ENCODE measurements around the gene SPATA46. TPM values are rescaled to one million over a fixed set of nuclear protein-coding genes. Genes with fewer than 3 reads are reported as not detected.
A peak's percentile ranks its signal among the peaks of the same experiment; 100 is the strongest.

Gene SPATA46
- total and polyA plus RNA-seq, 9 donors = not detected

DNA sequence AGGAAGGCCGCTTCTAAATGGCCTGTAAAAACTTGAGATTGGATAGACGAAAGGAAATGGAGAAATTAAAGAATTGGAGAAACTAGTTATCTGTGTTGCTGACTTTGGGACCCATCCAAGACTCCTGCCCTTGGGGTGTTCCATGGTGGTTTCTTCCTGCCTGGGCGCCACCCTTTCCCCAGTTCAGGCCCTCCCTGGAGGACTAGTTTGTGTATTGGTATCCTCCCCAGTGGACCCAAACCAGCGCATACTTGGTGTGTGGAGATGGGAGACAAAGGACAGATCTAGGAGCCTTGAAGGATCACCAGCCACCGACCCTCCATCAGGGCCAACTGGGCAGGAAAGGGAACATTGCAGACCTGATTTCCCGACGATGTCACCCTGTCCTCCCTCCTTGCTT lies 7.1 kb downstream of the SPATA46 start:
- no peak for DNase-seq
- Histone ChIP-seq H3K27me3 (no peaks in the 10 kb centered on the region), H3K9me3 (no peaks in the 10 kb centered on the region), H3K4me3 (no peak overlapping the region), H3K36me3 (no peaks in the 10 kb centered on the region), H3K27ac (no peak overlapping the region), H3K4me1 (ENCODE audit: insufficient read depth) (no peaks in the 10 kb centered on the region)
- intact Hi-C loops (cut with DNase I) = no loop called here
- no peak for TF ChIP-seq EP300 (IDR thresholded peaks at IDR 0.05)
- TF ChIP-seq POLR2A (IDR thresholded peaks at IDR 0.05) = no peak
- TF ChIP-seq, protein P1, sequence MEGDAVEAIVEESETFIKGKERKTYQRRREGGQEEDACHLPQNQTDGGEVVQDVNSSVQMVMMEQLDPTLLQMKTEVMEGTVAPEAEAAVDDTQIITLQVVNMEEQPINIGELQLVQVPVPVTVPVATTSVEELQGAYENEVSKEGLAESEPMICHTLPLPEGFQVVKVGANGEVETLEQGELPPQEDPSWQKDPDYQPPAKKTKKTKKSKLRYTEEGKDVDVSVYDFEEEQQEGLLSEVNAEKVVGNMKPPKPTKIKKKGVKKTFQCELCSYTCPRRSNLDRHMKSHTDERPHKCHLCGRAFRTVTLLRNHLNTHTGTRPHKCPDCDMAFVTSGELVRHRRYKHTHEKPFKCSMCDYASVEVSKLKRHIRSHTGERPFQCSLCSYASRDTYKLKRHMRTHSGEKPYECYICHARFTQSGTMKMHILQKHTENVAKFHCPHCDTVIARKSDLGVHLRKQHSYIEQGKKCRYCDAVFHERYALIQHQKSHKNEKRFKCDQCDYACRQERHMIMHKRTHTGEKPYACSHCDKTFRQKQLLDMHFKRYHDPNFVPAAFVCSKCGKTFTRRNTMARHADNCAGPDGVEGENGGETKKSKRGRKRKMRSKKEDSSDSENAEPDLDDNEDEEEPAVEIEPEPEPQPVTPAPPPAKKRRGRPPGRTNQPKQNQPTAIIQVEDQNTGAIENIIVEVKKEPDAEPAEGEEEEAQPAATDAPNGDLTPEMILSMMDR (IDR thresholded peaks at IDR 0.05) = no peak
- 86 to 87% (median 86%) methylated on average over 7 of the region's 7 CpGs for WGBS, 3 donors

DNA sequence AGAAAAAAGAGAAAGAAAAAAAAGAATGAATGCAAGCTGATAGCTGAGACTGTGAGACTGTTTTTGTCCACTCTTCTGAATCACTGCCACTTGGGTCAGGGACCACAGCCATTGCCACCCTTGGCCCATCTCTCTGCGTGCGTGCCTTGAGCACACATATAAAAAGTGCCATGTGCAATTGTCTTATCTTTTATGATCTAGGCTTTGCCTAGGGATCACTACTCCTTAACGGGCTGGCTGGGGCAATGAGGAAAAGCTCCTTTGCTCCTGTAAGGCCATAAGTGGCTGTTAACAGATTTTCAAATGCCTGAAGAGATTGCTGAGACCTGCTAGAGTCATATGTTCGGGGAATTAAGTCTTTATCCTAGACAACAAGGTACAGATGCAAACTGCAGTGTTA lies 8.2 kb downstream of the SPATA46 start:
- Histone ChIP-seq H3K4me3 (no peak overlapping the region), H3K4me1 (ENCODE audit: insufficient read depth) (no peaks in the 10 kb centered on the region), H3K9me3 (no peaks in the 10 kb centered on the region), H3K27ac (no peak overlapping the region), H3K36me3 (no peaks in the 10 kb centered on the region), H3K27me3 (no peaks in the 10 kb centered on the region)
- 61 to 64% (median 63%) methylated on average over 4 of the region's 4 CpGs for WGBS, 3 donors
- TF ChIP-seq, protein P1 (IDR thresholded peaks at IDR 0.05) = no peak
- no peak for TF ChIP-seq POLR2A (IDR thresholded peaks at IDR 0.05)
- no peak for TF ChIP-seq EP300 (IDR thresholded peaks at IDR 0.05)
- DNase-seq = no peak
- intact Hi-C loops (cut with DNase I) = no loop called here

DNA sequence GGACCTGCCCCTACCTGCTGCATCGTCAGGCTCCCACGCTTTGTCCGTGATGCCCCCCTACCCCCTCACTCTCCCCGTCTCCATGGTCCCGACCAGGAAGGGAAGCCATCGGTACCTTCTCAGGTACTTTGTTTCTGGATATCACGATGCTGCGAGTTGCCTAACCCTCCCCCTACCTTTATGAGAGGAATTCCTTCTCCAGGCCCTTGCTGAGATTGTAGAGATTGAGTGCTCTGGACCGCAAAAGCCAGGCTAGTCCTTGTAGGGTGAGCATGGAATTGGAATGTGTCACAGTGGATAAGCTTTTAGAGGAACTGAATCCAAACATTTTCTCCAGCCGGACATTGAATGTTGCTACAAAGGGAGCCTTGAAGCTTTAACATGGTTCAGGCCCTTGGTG lies 8.9 kb downstream of the SPATA46 start:
- no peak for DNase-seq
- intact Hi-C loops (cut with DNase I) = no loop called here
- no peak overlapping the region for H3K4me3 ChIP-seq
- H3K9me3 ChIP-seq = no peaks in the 10 kb centered on the region
- no peak overlapping the region for H3K27ac ChIP-seq
- no peaks in the 10 kb centered on the region for H3K27me3 ChIP-seq
- H3K4me1 ChIP-seq (ENCODE audit: insufficient read depth) = no peaks in the 10 kb centered on the region
- 90% methylated on average over 10 of the region's 10 CpGs for WGBS, 3 donors
- no peaks in the 10 kb centered on the region for H3K36me3 ChIP-seq
- TF ChIP-seq POLR2A (IDR thresholded peaks at IDR 0.05) = no peak
- TF ChIP-seq, protein P1 (IDR thresholded peaks at IDR 0.05) = no peak
- no peak for TF ChIP-seq EP300 (IDR thresholded peaks at IDR 0.05)

DNA sequence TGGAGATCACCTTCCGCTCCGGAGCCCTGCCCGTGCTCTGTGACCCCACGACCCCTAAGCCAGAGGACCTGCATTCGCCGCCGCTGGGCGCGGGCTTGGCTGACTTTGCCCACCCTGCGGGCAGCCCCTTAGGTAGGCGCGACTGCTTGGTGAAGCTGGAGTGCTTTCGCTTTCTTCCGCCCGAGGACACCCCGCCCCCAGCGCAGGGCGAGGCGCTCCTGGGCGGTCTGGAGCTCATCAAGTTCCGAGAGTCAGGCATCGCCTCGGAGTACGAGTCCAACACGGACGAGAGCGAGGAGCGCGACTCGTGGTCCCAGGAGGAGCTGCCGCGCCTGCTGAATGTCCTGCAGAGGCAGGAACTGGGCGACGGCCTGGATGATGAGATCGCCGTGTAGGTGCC lies 9.6 kb downstream of the SPATA46 start:
- Histone ChIP-seq H3K4me1 (ENCODE audit: insufficient read depth) (no peaks in the 10 kb centered on the region), H3K27ac (no peak overlapping the region), H3K27me3 (no peaks in the 10 kb centered on the region), H3K36me3 (no peaks in the 10 kb centered on the region), H3K9me3 (no peaks in the 10 kb centered on the region), H3K4me3 (no peak overlapping the region)
- 79 to 91% (median 87%) methylated on average over 36 of the region's 36 CpGs for WGBS, 3 donors
- intact Hi-C loops (cut with DNase I) = no loop called here
- TF ChIP-seq, protein P1 (IDR thresholded peaks at IDR 0.05) = no peak
- TF ChIP-seq EP300 (IDR thresholded peaks at IDR 0.05) = no peak
- TF ChIP-seq POLR2A (IDR thresholded peaks at IDR 0.05) = no peak
- peak in 2 of 5 donors; percentile 14 to 47 for DNase-seq

DNA sequence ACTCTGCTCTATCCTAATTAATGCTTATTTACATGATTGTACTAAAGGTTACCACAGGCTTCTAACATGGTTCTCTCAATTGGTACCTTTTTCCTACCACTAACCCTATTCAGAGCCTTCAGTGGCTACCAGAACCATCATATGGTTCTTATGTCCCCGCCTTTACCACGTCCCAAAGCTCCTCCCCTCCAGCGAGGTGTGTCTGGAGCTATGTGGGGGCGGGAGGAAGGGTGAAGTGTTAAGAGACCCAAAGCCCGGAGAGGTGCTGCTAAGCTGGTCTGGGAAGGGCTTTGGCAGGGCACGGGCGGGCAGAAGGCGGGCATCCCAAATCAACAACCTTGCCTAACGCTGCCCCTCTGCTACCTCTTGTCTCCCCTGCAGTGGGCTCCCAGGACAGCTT lies 10.0 kb downstream of the SPATA46 start:
- Histone ChIP-seq H3K4me3 (no peak overlapping the region), H3K27me3 (no peaks in the 10 kb centered on the region), H3K36me3 (no peaks in the 10 kb centered on the region), H3K9me3 (no peaks in the 10 kb centered on the region), H3K27ac (no peak overlapping the region), H3K4me1 (ENCODE audit: insufficient read depth) (no peaks in the 10 kb centered on the region)
- intact Hi-C loops (cut with DNase I) = no loop called here
- no peak for DNase-seq
- TF ChIP-seq EP300 (IDR thresholded peaks at IDR 0.05) = no peak
- TF ChIP-seq, protein P1 (IDR thresholded peaks at IDR 0.05) = no peak
- no peak for TF ChIP-seq POLR2A (IDR thresholded peaks at IDR 0.05)
- WGBS, 3 donors = 80 to 90% (median 84%) methylated on average over 9 of the region's 9 CpGs
